Adrenal gland (tissue), 5 donors: ENCODE measurements around the gene ENTHD1.

Experiments
- CTCF ChIP-seq, 6 experiments: fragments of 450-650 bp in 4 of 6; fragments of 200-600 bp in 2 of 6; sonication (generic) in 1 of 6; IDR thresholded peaks; 1 replicate in 5 of 6; 2 replicates in 1 of 6; pipeline versions ENCODE4 v1.5.1 to v1.8.0; 2016 to 2021; ENCODE audit warnings: antibody characterized with exemption in 6 of 6, mild to moderate bottlenecking in 2 of 6, moderate library complexity in 1 of 6
- POLR2A ChIP-seq, 2 donors: fragments of 450-650 bp; IDR thresholded peaks; one replicate each; pipeline ENCODE4 v1.6.1; 2017; ENCODE audit warnings: antibody characterized with exemption in 2 of 2, mild to moderate bottlenecking in 2 of 2, moderate library complexity in 1 of 2
- donor health status: DM: no; HTN: no; CAD: no.

- TF ChIP-seq CTCF (IDR thresholded peaks at IDR 0.05): no peak
- TF ChIP-seq POLR2A (IDR thresholded peaks at IDR 0.05): no peak
These were observed 161.5 kb downstream of the ENTHD1 start for GRCh38 chr22:39731881-39732555.
